ENCODE measurements around the gene ABHD16B.
"Not testable (repeated sequence)": the region's sequence is repeated elsewhere in the genome, so short reads cannot be mapped to it uniquely, and the experiment has no call there.

ABHD16B gene

DNA sequence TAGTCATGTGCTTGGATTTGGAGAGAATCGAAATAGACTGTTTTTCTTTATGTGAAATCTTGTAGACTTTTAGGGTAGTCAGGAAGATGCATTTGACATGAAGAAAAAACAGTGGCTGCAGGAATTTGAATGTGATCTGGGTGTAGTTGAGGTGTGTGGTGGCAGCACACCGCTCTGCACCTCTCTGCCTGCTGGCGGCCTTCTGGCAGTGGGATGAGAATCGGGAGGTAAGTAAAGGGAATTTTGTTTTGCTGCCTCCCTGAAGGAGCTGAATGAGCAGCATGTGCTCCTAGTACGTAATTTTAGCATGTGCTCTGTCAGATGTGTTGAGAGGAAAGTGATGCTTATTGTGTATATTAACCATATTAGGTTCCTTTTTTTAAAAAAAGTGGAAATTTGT, 7.0 kb downstream of the ABHD16B start:
- no peak overlapping the region for H3K4me3 ChIP-seq (ENCODE audit: low read depth, low read length)

DNA sequence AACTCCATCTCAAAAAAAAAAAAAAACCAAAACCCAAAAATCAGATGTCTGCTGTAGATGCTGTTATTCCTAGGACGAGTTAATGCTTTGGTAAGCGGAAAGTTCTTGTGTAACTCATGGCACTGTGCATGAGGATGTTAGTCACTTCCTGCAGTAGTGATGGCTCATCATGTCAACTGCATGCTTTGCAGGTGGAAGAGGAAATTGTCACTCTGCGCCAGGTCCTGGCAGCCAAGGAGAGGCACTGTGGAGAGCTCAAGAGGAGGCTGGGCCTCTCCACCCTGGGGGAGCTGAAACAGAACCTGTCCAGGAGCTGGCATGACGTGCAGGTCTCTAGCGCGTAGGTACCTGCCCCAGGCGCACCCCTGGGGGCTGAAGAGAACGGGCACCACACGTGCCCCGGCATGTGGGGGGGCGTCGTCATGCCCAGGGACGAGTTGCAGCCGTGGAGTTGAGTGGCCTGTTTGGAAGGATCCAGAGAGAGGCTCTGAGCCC, 12.2 kb downstream of the ABHD16B start:
- H3K4me3 ChIP-seq (ENCODE audit: low read depth, low read length): no peak overlapping the region
- DNase-seq (ENCODE audit: low read depth): peak; percentile 40

More for the DNA sequence above, 7.0 kb downstream of the ABHD16B start:
- DNase-seq (ENCODE audit: low read depth): no peak

DNA sequence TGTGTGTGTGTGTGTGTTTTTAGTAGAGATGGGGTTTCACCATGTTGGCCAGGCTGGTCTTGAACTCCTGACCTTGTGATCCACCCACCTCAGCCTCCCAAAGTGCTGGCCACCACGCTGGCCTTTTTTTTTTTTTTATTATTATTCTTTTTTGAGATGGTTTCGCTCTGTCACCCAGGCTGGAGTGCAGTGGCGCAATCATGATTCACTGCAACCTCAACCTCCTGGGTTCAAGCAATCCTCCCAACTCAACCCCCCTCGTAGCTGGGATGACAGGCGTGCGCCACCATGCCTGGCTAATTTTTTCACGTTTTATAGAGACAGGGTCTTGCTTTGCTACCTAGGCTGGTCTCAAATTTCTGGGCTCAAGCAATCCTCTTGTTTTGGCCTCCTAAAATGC, 12.9 kb downstream of the ABHD16B start:
- not testable (repeated sequence) for H3K4me3 ChIP-seq (ENCODE audit: low read depth, low read length); DNase-seq (ENCODE audit: low read depth)

DNA sequence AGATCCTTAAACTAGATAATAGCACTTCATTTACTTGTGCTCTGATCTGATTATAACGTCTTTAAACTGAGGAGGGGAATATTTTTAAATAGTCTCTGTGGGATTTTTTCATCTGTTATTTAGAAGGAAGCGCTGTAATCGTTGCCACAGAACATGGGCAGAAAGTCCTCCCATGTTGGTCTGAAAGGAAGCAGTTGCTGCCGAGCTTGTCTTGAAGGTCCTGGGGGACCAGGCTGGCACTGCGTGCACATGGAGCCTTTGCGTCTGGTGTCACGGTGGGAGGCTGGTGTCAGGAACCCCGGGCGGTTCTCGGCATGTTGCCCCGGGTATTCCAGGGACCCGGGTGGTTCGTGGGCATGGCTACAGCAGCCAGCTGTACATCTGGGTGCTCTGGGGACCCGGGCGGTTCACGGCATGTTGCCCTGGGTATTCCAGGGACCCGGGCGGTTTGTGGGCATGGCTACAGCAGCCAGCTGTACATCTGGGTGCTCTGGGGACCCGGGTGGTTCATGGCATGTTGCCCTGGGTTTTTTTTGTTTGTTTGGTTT, 15.3 kb downstream of the ABHD16B start:
- DNase-seq (ENCODE audit: low read depth): no peak
- H3K4me3 ChIP-seq (ENCODE audit: low read depth, low read length): no peak overlapping the region

DNA sequence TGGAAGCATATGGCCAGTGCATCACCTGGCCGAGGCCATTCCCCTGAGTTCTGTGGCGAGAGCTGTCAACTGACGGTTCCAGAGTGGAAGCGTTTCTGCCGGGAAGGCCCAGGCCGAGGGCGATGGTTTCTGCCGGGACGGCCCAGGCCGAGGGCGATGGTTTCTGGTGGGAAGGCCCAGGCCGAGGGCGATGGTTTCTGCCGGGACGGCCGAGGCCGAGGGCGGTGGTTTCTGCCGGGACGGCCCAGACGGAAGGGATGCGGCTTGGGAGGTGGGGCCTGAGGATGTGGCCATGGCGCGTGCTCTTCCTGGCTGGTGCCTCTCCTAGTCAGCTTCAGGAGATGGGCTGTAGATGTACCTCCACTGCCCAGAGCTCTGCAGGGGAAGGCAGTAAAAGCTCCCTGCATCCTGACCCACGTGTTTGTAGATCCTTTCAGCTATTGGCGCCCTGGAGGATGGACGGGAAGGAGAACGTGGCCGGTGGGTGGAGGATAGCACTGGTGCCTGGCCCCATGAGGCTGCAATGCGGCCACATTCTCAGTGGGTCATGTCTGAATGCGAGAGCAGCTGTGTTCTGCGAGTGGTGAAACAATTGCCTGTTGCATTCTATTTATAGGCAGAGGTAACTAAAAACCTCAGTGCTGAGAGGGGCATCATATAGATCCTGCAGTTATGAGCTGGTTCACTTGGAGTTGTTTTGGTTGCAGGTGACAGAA, 16.6 kb downstream of the ABHD16B start:
- DNase-seq (ENCODE audit: low read depth): no peak
- no peak overlapping the region for H3K4me3 ChIP-seq (ENCODE audit: low read depth, low read length)

DNA sequence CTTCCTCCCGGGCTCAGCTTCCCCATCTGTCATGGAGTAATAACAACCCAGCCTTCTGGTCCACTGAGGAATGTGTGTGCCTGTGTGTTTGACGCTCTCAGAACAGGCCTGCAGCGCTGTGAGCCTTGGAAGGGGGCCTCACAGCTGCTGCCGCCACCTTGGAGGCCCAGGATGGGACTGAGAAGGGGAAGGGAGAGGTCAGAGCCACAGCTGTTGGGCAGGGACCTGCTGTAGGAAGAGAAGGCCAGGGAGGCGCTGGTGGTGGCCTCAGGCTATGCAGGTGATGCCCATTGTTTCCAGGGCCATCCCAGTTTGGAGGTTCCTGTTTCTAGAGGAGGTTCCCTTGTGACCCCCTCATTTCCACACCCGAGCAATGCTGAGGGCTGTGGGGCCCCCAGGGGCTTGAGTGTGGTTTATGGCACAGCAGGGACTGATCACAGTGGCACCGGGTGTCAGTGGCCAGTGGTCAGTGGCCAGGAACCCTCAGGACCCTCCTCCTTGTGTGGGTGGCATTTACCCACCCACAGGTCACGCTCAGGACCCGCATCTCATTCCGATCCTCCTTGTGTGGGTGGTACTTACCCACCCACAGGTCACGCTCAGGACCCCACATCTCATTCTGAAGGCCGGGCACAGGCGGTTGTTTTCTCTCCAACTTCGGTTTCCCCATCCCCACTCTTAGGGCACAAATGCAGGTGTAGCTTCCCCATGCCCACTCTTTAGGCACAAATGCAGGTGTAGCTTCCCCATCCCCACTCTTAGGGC, 17.8 kb downstream of the ABHD16B start:
- no peak overlapping the region for H3K4me3 ChIP-seq (ENCODE audit: low read depth, low read length)
- no peak for DNase-seq (ENCODE audit: low read depth)

DNA sequence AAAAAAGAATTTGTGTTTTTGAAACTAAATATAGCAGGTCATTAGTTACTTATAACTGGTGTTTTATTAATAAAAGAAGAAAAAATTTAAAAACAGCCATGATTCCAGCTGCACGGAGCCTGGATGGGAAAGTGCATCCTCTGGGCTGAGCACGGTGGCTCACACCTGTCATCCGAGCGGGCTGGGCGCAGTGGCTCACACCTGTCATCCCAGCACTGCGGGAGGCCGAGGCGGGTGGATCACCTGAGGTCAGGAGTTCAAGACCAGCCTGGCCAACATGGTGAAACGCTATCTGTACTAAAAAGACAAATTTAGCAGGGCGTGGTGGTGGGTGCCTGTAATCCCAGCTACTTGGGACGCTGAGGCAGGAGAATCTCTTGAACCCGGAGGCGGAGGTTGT, 19.6 kb downstream of the ABHD16B start:
- H3K4me3 ChIP-seq (ENCODE audit: low read depth, low read length): not testable (repeated sequence)

DNA sequence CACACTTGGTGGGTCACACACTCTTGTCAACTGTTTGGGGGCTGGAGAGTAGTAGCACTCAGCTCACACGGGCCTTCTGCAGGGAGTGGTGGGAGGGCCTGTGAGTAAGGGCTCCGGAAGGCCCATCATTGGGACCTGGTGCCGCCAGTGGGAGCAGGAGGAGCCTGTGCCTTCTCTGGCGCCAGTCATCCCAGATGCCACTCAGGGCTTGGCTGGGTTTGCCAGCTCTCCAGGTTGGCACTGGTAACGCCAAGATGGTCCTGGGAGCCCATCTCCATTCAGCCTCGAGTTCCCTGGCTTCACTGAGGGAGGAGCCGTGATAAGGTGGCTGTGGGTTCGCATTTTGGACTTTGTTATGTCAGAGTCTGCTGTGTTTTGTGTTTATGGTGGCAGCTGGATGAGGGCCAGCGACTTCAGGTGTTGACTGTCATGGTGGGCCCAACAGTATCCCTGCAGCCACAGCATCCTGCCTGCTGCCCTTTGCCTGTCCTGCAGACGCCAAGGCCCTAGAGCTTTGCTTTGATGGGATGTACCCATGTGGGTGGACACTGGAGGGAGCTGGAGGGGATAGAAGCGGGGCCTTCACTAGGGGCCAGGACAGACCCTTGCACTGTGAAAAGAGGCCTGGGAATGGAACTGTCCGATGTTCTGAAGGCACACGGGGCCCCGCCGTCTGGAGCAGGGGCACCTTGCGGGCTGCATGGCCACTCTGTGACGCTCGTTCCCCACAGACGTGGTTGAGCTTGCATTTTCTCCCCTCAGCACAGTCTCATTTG, 20.3 kb downstream of the ABHD16B start:
- H3K4me3 ChIP-seq (ENCODE audit: low read depth, low read length): no peak overlapping the region
- DNase-seq (ENCODE audit: low read depth): no peak

More for the DNA sequence above, 19.6 kb downstream of the ABHD16B start:
- not testable (repeated sequence) for DNase-seq (ENCODE audit: low read depth)

DNA sequence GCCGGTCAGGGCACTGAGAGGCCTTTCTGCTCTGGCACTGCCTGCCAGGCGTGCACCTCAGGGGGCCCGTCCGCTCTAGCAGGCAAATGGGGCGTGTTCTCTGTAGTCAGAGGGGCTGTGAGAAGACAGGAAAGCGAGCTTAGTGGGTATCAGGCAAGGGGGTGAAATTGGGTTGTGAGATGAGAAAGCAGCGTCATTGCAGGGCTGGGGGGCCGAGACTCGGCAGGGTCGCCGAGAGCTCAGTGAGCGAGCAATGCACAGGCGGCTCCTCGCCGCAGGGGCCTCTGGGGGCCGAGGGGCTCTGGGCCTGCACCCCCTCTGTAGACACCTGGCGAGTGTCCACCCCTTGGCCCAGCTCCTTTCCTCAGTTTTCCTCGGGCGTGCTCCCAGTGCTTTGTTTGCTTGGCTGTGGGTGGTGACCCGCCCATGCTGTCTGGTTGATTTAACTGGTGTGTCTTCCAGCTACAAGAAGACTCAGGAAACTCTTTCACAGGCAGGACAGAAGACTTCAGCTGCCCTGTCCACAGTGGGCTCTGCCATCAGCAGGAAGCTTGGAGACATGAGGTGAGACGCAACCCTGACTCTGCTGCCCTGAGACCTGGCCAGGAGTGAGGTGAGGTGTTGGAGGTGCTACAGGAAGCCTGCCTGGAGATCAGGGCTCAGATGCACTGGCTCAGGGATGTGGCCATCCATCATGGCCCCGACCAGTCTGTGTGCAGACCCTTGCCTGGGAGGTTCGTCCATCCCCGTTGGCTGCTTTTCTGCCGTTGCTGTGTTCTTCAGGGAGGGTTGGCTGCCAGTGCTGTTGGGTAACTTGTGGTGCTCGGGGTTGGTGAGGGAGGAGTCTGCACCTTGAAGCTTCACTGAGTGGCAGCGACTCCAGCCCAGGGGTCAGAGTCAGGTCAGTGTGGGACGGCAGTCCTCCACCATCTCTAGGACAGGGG, 21.2 kb downstream of the ABHD16B start:
- no peak overlapping the region for H3K4me3 ChIP-seq (ENCODE audit: low read depth, low read length)
- DNase-seq (ENCODE audit: low read depth): no peak

DNA sequence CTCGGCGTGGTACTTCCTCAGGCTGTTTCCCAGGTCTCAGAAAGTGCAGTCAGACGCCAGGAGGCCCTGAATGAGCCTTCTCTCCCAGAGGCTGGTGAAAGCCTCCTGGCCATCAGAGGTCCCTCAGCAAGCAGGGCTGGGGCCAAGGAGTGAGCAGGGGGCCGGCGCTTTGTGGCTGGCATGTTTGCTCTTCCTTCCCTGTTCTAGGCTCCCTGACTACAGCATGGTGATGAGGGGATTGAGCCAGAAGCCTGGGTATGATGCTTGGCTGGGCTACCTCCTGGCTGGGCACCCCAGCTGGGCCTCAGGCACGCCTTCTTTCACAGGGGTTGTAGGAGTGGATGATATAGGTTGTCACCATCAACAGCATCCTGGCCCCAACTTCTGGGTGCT, 21.9 kb downstream of the ABHD16B start:
- H3K4me3 ChIP-seq (ENCODE audit: low read depth, low read length): no peak overlapping the region
- no peak for DNase-seq (ENCODE audit: low read depth)

DNA sequence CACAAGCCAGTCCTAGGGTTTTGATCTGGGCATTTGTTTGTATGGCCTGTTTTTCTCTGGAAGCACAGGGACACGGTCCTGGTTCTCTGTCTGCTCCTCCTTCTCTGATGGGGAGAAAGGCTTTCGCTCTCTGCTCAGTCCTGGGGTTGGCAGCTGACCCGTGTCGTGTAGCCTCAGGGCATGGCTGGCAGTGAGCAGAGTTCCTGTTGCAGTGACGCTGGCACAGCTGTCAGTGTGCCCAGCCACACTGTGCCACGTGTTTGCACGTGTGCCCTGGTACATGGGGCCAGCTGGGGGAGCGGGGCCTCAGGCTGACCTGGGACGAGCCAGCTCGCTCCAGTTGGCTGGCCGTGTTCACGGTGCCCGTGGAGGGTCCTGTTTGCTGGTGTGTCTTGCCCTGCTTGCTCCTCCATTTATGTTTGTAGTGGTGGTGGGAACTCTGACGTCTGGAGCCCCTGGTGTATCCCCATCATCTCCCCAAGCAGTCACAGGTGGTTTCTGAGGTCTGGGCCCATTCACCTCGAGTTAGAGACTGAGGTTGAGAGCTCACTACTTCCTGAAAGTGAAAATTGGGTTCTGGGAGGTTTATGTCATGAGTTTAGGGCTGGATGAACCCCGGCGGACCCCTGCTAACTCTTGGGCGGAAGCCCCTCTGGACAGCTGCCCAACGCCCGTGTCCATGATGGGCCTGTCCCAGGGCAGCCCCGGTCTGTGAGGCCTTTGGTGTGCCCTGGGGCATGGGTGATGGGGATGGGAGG, 23.4 kb downstream of the ABHD16B start:
- no peak overlapping the region for H3K4me3 ChIP-seq (ENCODE audit: low read depth, low read length)
- no peak for DNase-seq (ENCODE audit: low read depth)

DNA sequence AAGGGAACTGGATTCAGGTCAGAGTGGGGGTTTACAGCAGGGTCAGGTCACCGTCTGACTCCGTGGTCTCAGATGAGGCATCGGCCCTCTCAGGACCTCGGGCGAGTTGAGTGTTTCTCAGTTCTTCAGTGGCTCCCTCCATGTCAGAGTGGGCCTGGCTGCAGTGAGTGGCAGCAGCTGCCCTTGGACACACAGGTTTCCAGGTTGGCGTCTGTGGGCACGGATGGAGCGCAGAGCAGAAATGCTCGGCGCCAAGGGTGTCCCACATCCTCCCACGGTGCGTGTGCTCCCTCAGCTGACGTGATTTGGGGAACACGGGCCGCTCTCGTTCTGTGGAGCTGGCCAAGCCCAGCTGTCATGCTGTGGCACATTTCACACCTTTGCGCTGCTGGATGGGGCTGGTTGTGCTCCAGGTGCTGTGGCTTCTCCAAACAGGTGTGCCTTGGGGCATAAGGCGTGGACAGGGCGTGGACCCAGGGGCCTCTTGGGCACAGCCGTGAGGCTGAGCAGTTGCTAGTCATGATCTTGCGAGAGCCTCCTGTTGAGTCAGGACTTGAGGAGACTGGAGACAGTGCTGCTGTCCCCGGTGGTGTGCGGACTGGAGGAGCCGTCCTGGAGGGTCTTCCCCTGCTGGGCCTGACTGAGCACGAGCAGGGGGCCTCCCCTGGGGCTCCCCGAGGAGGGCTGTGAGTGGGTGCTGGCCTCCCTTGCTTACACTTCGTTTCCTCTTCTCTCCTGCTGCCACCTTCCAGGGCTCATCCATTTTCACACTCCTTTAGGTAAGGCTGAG, 24.2 kb downstream of the ABHD16B start:
- no peak overlapping the region for H3K4me3 ChIP-seq (ENCODE audit: low read depth, low read length)
- no peak for DNase-seq (ENCODE audit: low read depth)

DNA sequence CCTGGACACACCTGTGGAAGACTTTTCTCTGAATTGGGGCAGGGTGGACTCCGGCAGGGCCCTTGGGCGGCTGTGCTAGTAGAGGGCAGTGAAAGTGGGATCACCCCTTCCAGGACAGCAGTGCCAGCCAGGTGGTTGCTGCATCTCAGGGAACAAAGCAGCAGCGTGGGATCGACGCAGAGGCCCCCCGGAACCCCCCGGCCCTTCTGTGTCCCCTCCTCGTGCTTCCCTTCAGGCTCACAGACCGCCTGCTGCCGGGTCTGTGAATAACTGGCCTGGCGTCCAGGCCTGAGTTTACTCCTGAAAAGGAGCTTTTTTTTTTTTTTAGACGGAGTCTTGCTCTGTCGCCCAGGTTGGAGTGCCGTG, 24.7 kb downstream of the ABHD16B start:
- no peak overlapping the region for H3K4me3 ChIP-seq (ENCODE audit: low read depth, low read length)
- DNase-seq (ENCODE audit: low read depth): no peak

DNA sequence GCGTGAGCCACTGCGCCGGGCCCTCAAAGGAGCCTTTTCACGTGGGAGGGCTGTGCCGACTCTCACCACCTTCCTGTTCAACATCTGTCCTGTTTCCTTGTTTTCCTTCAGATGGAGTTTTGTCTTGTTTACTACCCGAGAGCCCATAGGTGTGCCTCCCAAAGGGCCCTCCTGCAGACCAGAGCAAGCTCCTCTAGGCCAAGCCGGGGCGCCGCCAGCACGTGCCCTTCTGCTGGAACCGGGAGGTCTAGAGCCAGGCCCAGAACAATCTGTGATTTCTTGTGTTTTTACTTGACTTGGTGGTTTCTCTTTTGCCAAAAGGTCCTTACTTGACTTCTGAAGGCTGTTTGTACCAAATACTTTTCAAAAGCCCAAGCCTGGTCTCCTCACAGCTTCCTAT, 25.6 kb downstream of the ABHD16B start:
- no peak for DNase-seq (ENCODE audit: low read depth)

DNA sequence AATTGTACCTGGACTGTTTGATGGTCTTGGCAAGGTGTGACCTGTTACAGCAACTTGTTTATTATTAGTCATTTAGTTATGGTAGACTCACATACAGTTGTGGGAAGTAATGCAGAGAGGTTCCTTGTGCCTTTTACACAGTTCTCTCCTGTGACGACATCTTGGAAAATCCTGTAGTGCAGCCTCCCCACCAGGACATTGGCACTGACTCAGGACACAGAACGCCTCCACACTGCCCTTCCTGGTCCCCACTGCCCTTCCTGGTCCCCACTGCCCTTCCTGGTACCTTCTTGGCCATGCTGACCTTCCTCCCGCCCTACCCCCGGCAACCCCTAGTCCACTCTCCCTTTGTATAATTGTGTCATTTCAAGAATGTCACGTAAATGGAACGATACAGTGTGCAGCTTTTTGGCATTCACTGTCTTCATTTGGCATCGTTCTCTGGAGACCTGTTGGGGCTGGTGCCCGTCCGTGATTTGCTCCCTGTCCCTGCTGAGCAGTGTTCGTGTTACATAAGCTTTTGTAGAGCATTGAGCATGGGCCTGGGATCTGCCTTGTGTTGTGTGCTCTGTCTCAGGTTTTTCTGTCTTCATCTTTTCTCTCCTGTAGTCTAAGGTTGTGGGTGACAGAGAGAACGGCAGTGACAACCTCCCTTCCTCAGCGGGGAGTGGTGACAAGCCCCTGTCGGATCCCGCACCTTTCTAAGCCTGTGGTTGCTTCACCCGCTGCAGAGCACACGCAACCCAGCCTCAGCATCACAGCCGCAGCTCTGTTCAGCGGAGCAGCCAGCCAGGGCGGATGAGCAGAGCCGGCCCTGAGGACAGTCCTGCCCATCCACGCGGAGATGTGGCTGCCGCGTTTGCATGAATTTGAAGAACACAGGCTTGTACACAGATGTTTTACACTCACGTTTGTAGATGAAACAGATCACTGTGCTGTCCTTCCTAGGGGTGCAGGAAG, 28.2 kb downstream of the ABHD16B start:
- no peak overlapping the region for H3K4me3 ChIP-seq (ENCODE audit: low read depth, low read length)
- DNase-seq (ENCODE audit: low read depth): no peak

More for the DNA sequence above, 25.6 kb downstream of the ABHD16B start:
- H3K4me3 ChIP-seq (ENCODE audit: low read depth, low read length): no peak overlapping the region

DNA sequence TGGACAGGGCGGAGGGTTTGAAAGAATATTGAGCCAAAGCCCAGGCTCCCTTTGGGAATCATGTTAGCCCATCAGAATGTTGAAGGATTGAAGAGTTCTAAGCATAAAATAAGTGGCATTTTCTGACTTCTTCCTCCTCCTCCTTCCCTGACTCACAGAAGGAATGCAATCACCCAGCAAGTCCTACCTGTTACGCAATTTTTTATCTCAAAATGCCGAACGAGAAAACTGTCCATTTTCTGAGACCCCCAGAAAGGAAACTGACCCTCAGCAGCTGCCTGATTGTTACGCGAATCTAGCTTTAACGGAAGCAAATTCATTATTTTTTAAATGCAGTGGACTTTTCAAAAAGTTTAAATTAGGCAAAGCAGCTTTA, 28.9 kb downstream of the ABHD16B start:
- H3K4me3 ChIP-seq (ENCODE audit: low read depth, low read length): no peak overlapping the region
- DNase-seq (ENCODE audit: low read depth): no peak

Data from skeletal muscle cell (primary cell).